Astrocyte of the spinal cord (primary cell): ENCODE data around the gene KCNV2.

Experiments used
- DNase-seq: peaks from one replicate; pipeline ENCODE4 v3.0.0; 2011; ENCODE audit warnings: low read depth, low spot score
- H3K4me3 ChIP-seq: 2 replicates; pipeline ENCODE4 v1.5.1; 2011; ENCODE audit warnings: low read depth, mild to moderate bottlenecking, low read length, moderate library complexity
- CTCF ChIP-seq: IDR thresholded peaks from 2 replicates; pipeline ENCODE4 v1.5.1; 2012; ENCODE audit warnings: low read depth, mild to moderate bottlenecking, low read length, inconsistent platforms
- in situ Hi-C: cut with HindIII; loops from 2 replicates; pipeline ENCODE4 v1.10.0; 2017; ENCODE audit warnings: low sequenced_read_pairs

The KCNV2 gene

DNA sequence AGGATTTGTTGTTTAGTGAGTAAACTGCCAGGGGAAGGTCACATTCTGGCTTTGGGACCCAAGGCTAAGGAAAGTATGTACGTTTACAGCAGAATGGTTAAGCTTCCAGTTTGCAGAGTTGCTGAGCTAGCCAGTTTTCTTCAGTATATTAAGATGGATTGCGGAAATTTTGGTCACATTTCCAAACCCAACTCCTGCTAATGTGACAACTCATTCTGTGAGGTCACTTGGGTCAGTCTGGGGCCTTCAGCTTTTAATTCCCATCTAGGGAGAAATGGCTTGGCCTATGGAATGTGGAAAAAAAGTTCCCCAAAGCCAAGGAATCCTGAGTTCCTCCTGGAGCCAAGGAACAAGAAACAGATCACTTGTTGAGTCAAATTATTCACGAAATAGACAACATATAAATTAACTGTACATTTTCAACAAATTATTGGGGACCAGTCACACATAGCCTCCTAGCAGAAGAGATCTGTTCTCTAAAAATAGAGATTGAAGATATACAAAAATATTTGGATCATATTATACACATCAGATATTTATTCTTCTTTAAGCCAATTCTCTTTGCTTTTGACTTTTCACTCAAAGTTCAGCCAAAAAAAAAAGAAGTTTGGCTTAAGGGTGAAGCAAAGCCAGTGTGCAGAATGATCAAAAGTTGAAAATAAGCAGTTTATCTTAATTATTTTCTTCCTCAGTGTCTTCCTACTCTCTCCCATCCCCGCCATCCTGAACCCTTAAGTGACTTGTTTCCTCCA, 8.8 kb downstream of the KCNV2 start:
- no peak for TF ChIP-seq CTCF
- no peak overlapping the region for H3K4me3 ChIP-seq
- DNase-seq: no peak
- in situ Hi-C loops: no loop called here

DNA sequence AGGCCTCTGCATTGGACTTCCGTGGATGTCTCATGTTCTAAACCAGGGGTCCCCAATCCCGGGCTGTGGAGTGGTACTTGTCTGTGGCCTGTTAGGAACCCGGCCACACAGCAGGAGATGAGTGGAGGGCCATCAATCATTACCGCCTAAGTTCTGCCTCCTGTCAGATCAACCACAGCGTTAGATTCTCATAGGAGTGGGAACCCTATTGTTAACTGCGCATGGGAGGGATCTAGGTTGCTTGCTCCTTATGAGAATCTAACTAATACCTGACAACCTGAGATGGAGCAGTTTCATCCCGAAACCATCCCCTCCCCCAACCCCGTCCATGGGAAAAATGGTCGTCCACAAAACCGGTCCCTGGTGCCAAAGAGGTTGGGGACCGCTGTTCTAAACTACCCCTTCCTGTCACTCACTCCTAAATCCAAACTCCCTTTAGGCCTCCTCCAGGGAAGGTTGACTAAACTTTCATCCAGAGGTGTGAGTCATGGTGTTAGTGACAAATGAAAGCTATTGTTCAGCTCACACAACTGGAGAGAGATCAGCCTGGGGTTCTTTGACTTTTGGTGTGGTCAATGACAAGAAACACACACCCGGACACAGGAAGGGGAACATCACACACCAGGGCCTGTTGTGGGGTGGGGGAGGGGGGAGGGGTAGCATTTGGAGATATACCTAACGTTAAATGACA, 9.5 kb downstream of the KCNV2 start:
- no peak for TF ChIP-seq CTCF
- no peak for DNase-seq
- in situ Hi-C loops: no loop called here
- H3K4me3 ChIP-seq: no peak overlapping the region

GRCh38 chr9:2727374-2727773, 10.1 kb downstream of the KCNV2 start:
- no peak for TF ChIP-seq CTCF
- DNase-seq: no peak
- in situ Hi-C loops: no loop called here
- H3K4me3 ChIP-seq: no peak overlapping the region

GRCh38 chr9:2727966-2728613, 10.8 kb downstream of the KCNV2 start:
- TF ChIP-seq CTCF: peak; percentile 86
- in situ Hi-C loops: no loop called here
- H3K4me3 ChIP-seq: no peak overlapping the region
- DNase-seq: peak; percentile 63

DNA sequence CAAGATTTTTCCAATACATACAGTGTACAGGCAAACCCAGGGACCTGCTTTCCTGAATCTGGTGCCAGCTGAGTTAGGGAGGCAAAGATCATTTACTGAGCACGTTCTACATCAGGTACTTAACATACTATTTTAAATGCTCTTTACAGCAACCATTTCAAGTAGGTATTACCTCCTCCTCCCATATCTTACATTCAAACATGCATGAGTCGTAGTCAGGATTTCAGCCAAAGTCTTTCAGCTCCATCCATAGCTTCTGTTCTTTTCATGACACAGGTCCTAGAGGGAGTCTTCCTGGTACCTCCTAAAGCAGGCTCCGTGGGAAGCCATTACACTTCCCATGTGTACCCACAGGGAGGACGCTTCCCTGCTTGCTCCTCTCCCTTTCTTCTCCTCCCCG, 11.7 kb downstream of the KCNV2 start:
- peak; percentile 35 for DNase-seq
- TF ChIP-seq CTCF: no peak
- no peak overlapping the region for H3K4me3 ChIP-seq
- in situ Hi-C loops: no loop called here

DNA sequence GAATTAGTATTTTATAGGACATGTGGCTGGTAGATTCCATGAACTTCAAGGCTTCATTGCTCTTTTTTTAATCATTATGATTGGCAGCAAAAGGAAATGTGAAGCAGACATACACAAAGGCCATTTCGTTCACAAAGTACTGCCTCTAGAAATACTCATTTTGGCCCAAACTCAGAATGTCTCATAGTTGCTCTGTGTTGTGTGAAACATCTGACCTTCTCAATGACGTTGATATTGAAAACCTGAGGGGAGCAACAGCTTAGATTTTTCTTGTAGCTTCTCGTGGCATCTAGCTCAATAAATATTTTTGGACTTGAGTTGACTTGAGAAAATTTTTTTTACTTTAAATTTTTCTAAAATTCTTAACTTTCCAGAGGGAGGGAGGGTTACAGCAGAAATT, 12.4 kb downstream of the KCNV2 start:
- in situ Hi-C loops: no loop called here
- no peak for DNase-seq
- H3K4me3 ChIP-seq: no peak overlapping the region
- TF ChIP-seq CTCF: no peak
